SK-N-SH (cell line): ENCODE measurements around the gene RGMA.

Source experiments
- CTCF ChIP-seq: fragments of 200-600 bp; sonication (generic); IDR thresholded peaks from 2 replicates; pipeline ENCODE4 v1.6.1; 2017; ENCODE audit warnings: antibody characterized with exemption, mild to moderate bottlenecking, moderate library complexity
- GABPA ChIP-seq: IDR thresholded peaks from 2 replicates; pipeline ENCODE4 v1.4.0; 2012; ENCODE audit warnings: low read depth, mild to moderate bottlenecking
- JUND ChIP-seq: IDR thresholded peaks from 2 replicates; pipeline ENCODE4 v1.4.0; 2012
- MAX ChIP-seq: IDR thresholded peaks from 2 replicates; pipeline ENCODE4 v1.4.0; 2012; ENCODE audit warnings: low read depth
- MEF2A ChIP-seq: IDR thresholded peaks from 2 replicates; pipeline ENCODE4 v1.4.0; 2012; ENCODE audit warnings: low read depth, borderline replicate concordance
- NRF1 ChIP-seq: IDR thresholded peaks from 2 replicates; pipeline ENCODE4 v1.6.1; 2012; ENCODE audit warnings: low read depth, mild to moderate bottlenecking, low read length
- POLR2AphosphoS5 ChIP-seq: IDR thresholded peaks from 2 replicates; pipeline ENCODE4 v1.6.1; 2012; ENCODE audit warnings: low read depth, low read length
- RCOR1 ChIP-seq: fragments of 150-350 bp; IDR thresholded peaks from 2 replicates; pipeline ENCODE4 v1.6.1; 2017; ENCODE audit warnings: antibody characterized with exemption, low read length
- RFX5 ChIP-seq: IDR thresholded peaks from 2 replicates; pipeline ENCODE4 v1.6.1; 2012; ENCODE audit warnings: mild to moderate bottlenecking, improper control_type of control experiment, low read length
- SIN3A ChIP-seq: IDR thresholded peaks from 2 replicates; pipeline ENCODE4 v1.6.1; 2012; ENCODE audit warnings: low read depth, mild to moderate bottlenecking, low read length, moderate library complexity, borderline replicate concordance
- SMC3 ChIP-seq: IDR thresholded peaks from 2 replicates; pipeline ENCODE4 v1.6.1; 2012; ENCODE audit warnings: low read depth, low read length, improper control_type of control experiment
- TF ChIP-seq, protein P1 (sequence below): fragments of 150-350 bp; IDR thresholded peaks from 2 replicates; pipeline ENCODE4 v1.6.1; 2017; ENCODE audit warnings: antibody characterized with exemption, low read length, low read depth, borderline replicate concordance
- TF ChIP-seq, protein P2 (sequence below): IDR thresholded peaks from 2 replicates; pipeline ENCODE4; 2012

DNA sequence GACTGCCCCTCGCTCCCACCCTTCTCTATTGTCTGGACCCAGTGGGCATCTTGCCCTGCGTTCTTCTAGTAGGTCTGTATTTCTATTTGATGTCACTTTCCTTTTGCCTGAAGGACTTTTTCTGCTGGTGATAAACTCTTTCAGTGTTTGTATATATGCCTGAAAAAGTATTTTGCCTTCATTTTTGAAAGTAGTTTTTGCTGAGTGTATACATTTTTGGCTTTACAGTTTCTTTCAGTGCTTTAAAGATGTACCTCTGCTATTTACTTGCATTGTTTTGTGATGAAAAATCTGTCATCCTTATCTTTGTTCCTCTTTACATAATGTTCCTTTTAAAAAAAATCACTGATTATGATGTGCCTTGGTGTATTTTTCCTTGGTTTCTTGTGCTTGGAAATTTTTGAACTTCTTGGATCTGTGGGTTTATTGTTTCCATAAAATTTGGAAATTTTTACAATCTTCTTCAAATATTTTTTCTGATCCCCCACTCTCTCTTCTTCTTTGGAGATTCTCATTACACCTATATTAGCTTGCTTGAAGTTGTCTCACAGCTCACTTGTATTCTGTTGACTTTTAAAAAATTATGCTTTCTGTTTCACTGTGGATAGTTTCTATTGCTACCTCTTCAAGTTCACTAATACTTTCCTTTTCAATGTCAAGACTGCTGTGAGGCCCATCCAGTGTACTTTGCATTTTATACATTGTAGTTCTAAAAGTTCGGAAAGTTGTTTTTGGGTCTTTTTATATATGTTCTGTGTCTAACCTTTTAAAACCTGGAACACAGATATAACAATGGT is 67.8 kb downstream of the RGMA start:
- no peak for TF ChIP-seq RCOR1
- no peak for TF ChIP-seq JUND
- TF ChIP-seq MAX, result no peak
- TF ChIP-seq GABPA, result no peak
- no peak for TF ChIP-seq POLR2AphosphoS5
- TF ChIP-seq CTCF, result no peak
- no peak for TF ChIP-seq RFX5
- TF ChIP-seq SIN3A, result no peak
- TF ChIP-seq, protein P1, sequence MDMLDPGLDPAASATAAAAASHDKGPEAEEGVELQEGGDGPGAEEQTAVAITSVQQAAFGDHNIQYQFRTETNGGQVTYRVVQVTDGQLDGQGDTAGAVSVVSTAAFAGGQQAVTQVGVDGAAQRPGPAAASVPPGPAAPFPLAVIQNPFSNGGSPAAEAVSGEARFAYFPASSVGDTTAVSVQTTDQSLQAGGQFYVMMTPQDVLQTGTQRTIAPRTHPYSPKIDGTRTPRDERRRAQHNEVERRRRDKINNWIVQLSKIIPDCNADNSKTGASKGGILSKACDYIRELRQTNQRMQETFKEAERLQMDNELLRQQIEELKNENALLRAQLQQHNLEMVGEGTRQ, result no peak
- no peak for TF ChIP-seq SMC3
- no peak for TF ChIP-seq NRF1
- no peak for TF ChIP-seq MEF2A
- TF ChIP-seq, protein P2, sequence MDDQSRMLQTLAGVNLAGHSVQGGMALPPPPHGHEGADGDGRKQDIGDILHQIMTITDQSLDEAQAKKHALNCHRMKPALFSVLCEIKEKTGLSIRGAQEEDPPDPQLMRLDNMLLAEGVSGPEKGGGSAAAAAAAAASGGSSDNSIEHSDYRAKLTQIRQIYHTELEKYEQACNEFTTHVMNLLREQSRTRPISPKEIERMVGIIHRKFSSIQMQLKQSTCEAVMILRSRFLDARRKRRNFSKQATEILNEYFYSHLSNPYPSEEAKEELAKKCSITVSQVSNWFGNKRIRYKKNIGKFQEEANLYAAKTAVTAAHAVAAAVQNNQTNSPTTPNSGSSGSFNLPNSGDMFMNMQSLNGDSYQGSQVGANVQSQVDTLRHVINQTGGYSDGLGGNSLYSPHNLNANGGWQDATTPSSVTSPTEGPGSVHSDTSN, result no peak
